Fibroblast of lung (primary cell): ENCODE data around the gene SLC6A17. TPM values are rescaled to one million over a fixed set of nuclear protein-coding genes. Genes with fewer than 3 reads are reported as not detected.

Experiments
- DNase-seq, 2 donors: peaks; one replicate each; pipeline versions ENCODE4 v3.0.0 to v3.0.0-alpha.2; 2010; ENCODE audit warnings: low read depth in 2 of 2
- H2AFZ ChIP-seq: 2 replicates; pipeline ENCODE4 v1.5.1; 2012; ENCODE audit warnings: low read length, control low read depth, inconsistent platforms
- H3K27ac ChIP-seq: 2 replicates; pipeline ENCODE4 v1.5.1; 2011; ENCODE audit warnings: low read length, control low read depth; ENCODE audit not compliant: insufficient read depth
- H3K27me3 ChIP-seq: 2 replicates; pipeline ENCODE4 v1.5.1; 2011; ENCODE audit warnings: mild to moderate bottlenecking, low read length; ENCODE audit not compliant: control insufficient read depth, insufficient read depth
- H3K36me3 ChIP-seq: 2 replicates; pipeline ENCODE4 v1.5.1; 2011; ENCODE audit warnings: low read length; ENCODE audit not compliant: control insufficient read depth, insufficient read depth
- H3K4me1 ChIP-seq: 2 replicates; pipeline ENCODE4 v1.5.1; 2011; ENCODE audit warnings: low read length; ENCODE audit not compliant: control insufficient read depth, insufficient read depth; ENCODE audit errors: extremely low read depth
- H3K4me2 ChIP-seq: 2 replicates; pipeline ENCODE4 v1.5.1; 2011; ENCODE audit warnings: low read length, control low read depth; ENCODE audit not compliant: insufficient read depth; ENCODE audit errors: extremely low read depth
- H3K4me3 ChIP-seq, 4 experiments: fragments of 200-600 bp in 1 of 4; sonication (generic) in 1 of 4; replicated peaks in 1 of 4; 2 replicates each; pipeline ENCODE4 v1.5.1; 2011 to 2016; ENCODE audit warnings: low read length in 4 of 4, low read depth in 3 of 4, mild to moderate bottlenecking in 3 of 4, control low read depth in 2 of 4, inconsistent platforms in 1 of 4, mixed read lengths in 1 of 4; ENCODE audit not compliant: insufficient read depth in 1 of 4; ENCODE audit errors: control extremely low read depth in 1 of 4
- H3K79me2 ChIP-seq: 2 replicates; pipeline ENCODE4 v1.5.1; 2012; ENCODE audit warnings: mild to moderate bottlenecking, low read length, inconsistent platforms; ENCODE audit not compliant: control insufficient read depth, insufficient read depth
- H3K9ac ChIP-seq: 2 replicates; pipeline ENCODE4 v1.5.1; 2011; ENCODE audit warnings: mild to moderate bottlenecking, low read length, control low read depth; ENCODE audit not compliant: insufficient read depth
- H3K9me3 ChIP-seq: 2 replicates; pipeline ENCODE4 v1.5.1; 2012; ENCODE audit warnings: low read depth, low read length; ENCODE audit not compliant: control insufficient read depth, insufficient read depth
- H4K20me1 ChIP-seq: 2 replicates; pipeline ENCODE4 v1.5.1; 2011; ENCODE audit warnings: low read length; ENCODE audit not compliant: control insufficient read depth, insufficient read depth; ENCODE audit errors: extremely low read depth
- EZH2 ChIP-seq: IDR thresholded peaks from 2 replicates; pipeline ENCODE4 v1.5.1; 2012; ENCODE audit warnings: low read length, control low read depth, mild to moderate bottlenecking; ENCODE audit errors: missing control alignments
- polyA plus RNA-seq, 2 donors: library from polyadenylated mRNA; depleted of rRNA in 1 of 2; stranded (reverse) in 1 of 2; unstranded in 1 of 2; fragments of >200 nt; gene quantifications; 2 replicates each; pipeline ENCODE4 v1.2.1, GENCODE V29; 2011 to 2012; ENCODE audit warnings: missing spikeins in 1 of 2
- total RNA-seq: library from RNA; depleted of rRNA; stranded (reverse); fragments of >200 nt; gene quantifications from 2 replicates; pipeline ENCODE4 v1.2.1, GENCODE V29; 2014
- TF ChIP-seq, protein P1 (sequence below), 2 donors: IDR thresholded peaks in 1 of 2; conservative IDR thresholded peaks in 1 of 2; 1 replicate in 1 of 2; 2 replicates in 1 of 2; pipeline ENCODE4 v1.5.1; 2011 to 2012; ENCODE audit warnings: low read length in 2 of 2, control low read depth in 1 of 2, inconsistent platforms in 1 of 2, low read depth in 1 of 2, mild to moderate bottlenecking in 1 of 2

SLC6A17 gene
- total and polyA plus RNA-seq, 2 donors (not counting 1 experiment from before 2014, with no cell fraction given) = under 0.01 to 0.14 TPM

DNA sequence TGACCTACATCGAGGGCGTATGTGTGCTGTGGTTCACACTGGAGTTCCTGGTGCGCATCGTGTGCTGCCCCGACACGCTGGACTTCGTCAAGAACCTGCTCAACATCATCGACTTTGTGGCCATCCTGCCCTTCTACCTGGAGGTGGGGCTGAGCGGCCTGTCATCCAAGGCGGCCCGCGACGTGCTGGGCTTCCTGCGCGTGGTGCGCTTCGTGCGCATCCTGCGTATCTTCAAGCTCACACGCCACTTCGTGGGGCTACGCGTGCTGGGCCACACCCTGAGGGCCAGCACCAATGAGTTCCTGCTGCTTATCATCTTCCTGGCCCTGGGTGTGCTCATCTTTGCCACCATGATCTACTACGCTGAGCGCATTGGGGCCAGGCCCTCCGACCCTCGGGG, 72.8 kb downstream of the SLC6A17 start:
- H3K9ac ChIP-seq = no peak overlapping the region
- no peaks in the 10 kb centered on the region for H3K27me3 ChIP-seq
- no peak overlapping the region for H3K4me2 ChIP-seq
- H3K4me3 ChIP-seq = no peak overlapping the region
- DNase-seq = no peak
- H3K79me2 ChIP-seq = no peaks in the 10 kb centered on the region
- H4K20me1 ChIP-seq = no peaks in the 10 kb centered on the region
- H3K36me3 ChIP-seq = no peaks in the 10 kb centered on the region
- no peaks in the 10 kb centered on the region for H3K4me1 ChIP-seq
- no peaks in the 10 kb centered on the region for H3K9me3 ChIP-seq
- TF ChIP-seq, protein P1, sequence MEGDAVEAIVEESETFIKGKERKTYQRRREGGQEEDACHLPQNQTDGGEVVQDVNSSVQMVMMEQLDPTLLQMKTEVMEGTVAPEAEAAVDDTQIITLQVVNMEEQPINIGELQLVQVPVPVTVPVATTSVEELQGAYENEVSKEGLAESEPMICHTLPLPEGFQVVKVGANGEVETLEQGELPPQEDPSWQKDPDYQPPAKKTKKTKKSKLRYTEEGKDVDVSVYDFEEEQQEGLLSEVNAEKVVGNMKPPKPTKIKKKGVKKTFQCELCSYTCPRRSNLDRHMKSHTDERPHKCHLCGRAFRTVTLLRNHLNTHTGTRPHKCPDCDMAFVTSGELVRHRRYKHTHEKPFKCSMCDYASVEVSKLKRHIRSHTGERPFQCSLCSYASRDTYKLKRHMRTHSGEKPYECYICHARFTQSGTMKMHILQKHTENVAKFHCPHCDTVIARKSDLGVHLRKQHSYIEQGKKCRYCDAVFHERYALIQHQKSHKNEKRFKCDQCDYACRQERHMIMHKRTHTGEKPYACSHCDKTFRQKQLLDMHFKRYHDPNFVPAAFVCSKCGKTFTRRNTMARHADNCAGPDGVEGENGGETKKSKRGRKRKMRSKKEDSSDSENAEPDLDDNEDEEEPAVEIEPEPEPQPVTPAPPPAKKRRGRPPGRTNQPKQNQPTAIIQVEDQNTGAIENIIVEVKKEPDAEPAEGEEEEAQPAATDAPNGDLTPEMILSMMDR (conservative IDR thresholded peaks at IDR 0.05 in 1 of 2, IDR thresholded peaks at IDR 0.05 in 1 of 2; ENCODE audit: low read depth in 1 of 2, low read length in 2 of 2) = no peak
- no peak for TF ChIP-seq EZH2
- no peak overlapping the region for H2AFZ ChIP-seq
- H3K27ac ChIP-seq = no peak overlapping the region

DNA sequence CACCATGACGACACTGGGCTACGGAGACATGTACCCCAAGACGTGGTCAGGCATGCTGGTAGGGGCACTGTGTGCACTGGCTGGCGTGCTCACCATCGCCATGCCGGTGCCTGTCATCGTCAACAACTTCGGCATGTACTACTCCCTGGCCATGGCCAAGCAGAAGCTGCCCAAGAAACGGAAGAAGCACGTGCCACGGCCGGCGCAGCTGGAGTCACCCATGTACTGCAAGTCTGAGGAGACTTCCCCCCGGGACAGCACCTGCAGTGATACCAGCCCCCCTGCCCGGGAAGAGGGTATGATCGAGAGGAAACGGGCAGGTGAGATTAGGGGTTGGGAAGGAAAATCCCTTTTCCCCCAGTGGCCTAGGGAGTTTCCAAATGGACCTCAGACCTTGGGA, 73.3 kb downstream of the SLC6A17 start:
- H3K27me3 ChIP-seq = no peaks in the 10 kb centered on the region
- DNase-seq = no peak
- H3K9ac ChIP-seq = no peak overlapping the region
- H3K4me3 ChIP-seq = no peak overlapping the region
- no peaks in the 10 kb centered on the region for H3K36me3 ChIP-seq
- no peak overlapping the region for H2AFZ ChIP-seq
- no peaks in the 10 kb centered on the region for H4K20me1 ChIP-seq
- no peak overlapping the region for H3K4me2 ChIP-seq
- no peaks in the 10 kb centered on the region for H3K4me1 ChIP-seq
- H3K9me3 ChIP-seq = no peaks in the 10 kb centered on the region
- no peaks in the 10 kb centered on the region for H3K79me2 ChIP-seq
- H3K27ac ChIP-seq = no peak overlapping the region
- TF ChIP-seq, protein P1 (conservative IDR thresholded peaks at IDR 0.05 in 1 of 2, IDR thresholded peaks at IDR 0.05 in 1 of 2; ENCODE audit: low read depth in 1 of 2, low read length in 2 of 2) = no peak
- no peak for TF ChIP-seq EZH2

DNA sequence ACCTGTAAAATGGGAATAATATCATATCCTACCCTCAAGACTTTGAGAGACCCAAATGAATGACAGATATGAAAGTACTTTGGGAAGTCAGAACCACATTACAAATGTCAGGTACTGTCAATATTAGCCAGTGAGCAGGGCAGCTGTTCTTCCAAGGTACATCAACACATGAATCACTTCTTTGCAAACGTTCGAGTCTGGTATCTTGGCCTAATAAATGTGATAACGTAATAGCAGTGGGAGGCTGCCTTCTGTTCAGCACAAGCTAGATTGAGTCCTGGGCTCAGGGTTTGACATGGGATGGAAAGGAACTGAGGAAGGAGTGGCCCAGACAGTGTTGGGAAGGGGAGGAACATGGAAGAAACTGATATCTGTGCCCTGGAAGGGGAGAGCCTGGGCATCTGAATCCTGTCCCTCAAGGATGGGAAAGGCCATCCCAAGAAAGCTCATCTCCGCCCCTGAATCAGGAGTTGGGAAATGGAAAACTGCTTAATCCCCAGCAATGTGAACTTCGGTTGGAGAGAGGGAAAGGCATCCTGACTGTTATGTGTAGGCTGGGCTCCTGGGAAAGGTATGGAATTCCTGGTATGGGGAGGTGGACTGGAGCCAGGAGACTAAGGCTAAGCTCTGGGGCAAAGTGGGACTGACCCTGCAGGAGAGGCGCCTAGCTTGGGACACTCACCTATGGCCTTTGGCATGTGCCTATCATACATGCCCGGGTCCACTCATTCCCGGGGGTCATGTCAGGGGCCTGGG, 74.1 kb downstream of the SLC6A17 start:
- Histone ChIP-seq H3K79me2 (no peaks in the 10 kb centered on the region), H4K20me1 (no peaks in the 10 kb centered on the region), H3K36me3 (no peaks in the 10 kb centered on the region), H3K27me3 (no peaks in the 10 kb centered on the region), H3K4me2 (no peak overlapping the region), H3K27ac (no peak overlapping the region), H2AFZ (no peak overlapping the region), H3K9ac (no peak overlapping the region), H3K4me3 (no peak overlapping the region), H3K9me3 (no peaks in the 10 kb centered on the region), H3K4me1 (no peaks in the 10 kb centered on the region)
- TF ChIP-seq EZH2 = no peak
- DNase-seq = no peak
